ENCODE measurements around the gene NEXMIF.
"Not testable (repeated sequence)": the region's sequence is repeated elsewhere in the genome, so short reads cannot be mapped to it uniquely, and the experiment has no call there.

The NEXMIF gene

GRCh38 chrX:74788545-74789086 is 136.6 kb downstream of the NEXMIF start:
- DNase-seq (ENCODE audit: low spot score) = no peak

- DNase-seq (ENCODE audit: low spot score) = no peak
These were observed 140.6 kb downstream of the NEXMIF start for GRCh38 chrX:74784629-74785028.

- DNase-seq (ENCODE audit: low spot score) = no peak
These were observed 143.7 kb downstream of the NEXMIF start for GRCh38 chrX:74781507-74782034.

- no peak for DNase-seq (ENCODE audit: low spot score)
These were observed 146.1 kb downstream of the NEXMIF start for GRCh38 chrX:74779175-74779574.

GRCh38 chrX:74774988-74775387 is 150.3 kb downstream of the NEXMIF start:
- no peak for DNase-seq (ENCODE audit: low spot score)

GRCh38 chrX:74736450-74736849 is 188.8 kb downstream of the NEXMIF start:
- no peak for DNase-seq (ENCODE audit: low spot score)

- no peak for DNase-seq (ENCODE audit: low spot score)
These were observed 220.0 kb downstream of the NEXMIF start for GRCh38 chrX:74705269-74705668.

GRCh38 chrX:74701343-74701742 is 223.9 kb downstream of the NEXMIF start:
- not testable (repeated sequence) for DNase-seq (ENCODE audit: low spot score)

GRCh38 chrX:74684466-74684865 is 240.8 kb downstream of the NEXMIF start:
- DNase-seq (ENCODE audit: low spot score) = no peak
